Measurements from ENCODE around the gene TRABD2A.

GRCh38 chr2:84846741-84847142, 34.1 kb downstream of the TRABD2A start:
- no peak for TF ChIP-seq POLR2A (IDR thresholded peaks at IDR 0.05; ENCODE audit: low read depth, low read length)
- TF ChIP-seq POLR2AphosphoS5 (IDR thresholded peaks at IDR 0.05; ENCODE audit: low read depth, low read length) = no peak
- no peak for TF ChIP-seq PAX5 (IDR thresholded peaks at IDR 0.05; ENCODE audit: insufficient read depth, low read length, severe bottlenecking)
- TF ChIP-seq TAF1 (IDR thresholded peaks at IDR 0.05; ENCODE audit: low read depth, low read length) = no peak
- no peak for TF ChIP-seq SPI1 (IDR thresholded peaks at IDR 0.05; ENCODE audit: low read depth, low read length)
- TF ChIP-seq POU2F2 (IDR thresholded peaks at IDR 0.05; ENCODE audit: low read depth, low read length) = no peak

Measured in GM12891 (cell line).